NOMO-1 treated with DMSO at 0.1 percent for 48 hours (cell line): ENCODE data around the gene HAT1.
A peak's percentile ranks its signal among the peaks of the same experiment; 100 is the strongest.
"Not testable (repeated sequence)": the region's sequence is repeated elsewhere in the genome, so short reads cannot be mapped to it uniquely, and the experiment has no call there.

Experiments
- DNase-seq: peaks from one replicate; lab custom pipeline; 2025; ENCODE audit not compliant: unreplicated experiment; lab: John Stamatoyannopoulos, UW

The HAT1 gene

DNA sequence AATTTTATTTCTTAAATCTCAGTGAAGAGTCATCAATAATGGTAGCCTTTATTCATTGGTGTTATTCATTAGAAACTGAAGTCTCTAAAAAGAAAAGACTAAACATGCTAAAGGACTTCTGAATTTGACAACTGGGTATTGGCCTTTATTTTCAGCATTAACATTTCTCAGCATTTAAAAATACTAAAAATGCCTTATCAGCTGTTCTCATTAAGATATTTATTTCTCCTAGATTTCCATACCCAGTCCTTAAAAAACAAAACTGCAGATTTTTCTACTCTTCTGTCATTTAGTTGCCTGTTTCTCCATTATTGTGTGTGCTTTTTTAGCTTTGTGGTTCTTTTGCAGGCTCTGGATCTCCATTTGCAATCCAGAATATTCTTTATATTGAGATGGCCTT lies 46.2 kb downstream of the HAT1 start:
- no peak for DNase-seq

GRCh38 chr2:171972329-171972982 lies 50.2 kb downstream of the HAT1 start:
- DNase-seq: no peak

DNA sequence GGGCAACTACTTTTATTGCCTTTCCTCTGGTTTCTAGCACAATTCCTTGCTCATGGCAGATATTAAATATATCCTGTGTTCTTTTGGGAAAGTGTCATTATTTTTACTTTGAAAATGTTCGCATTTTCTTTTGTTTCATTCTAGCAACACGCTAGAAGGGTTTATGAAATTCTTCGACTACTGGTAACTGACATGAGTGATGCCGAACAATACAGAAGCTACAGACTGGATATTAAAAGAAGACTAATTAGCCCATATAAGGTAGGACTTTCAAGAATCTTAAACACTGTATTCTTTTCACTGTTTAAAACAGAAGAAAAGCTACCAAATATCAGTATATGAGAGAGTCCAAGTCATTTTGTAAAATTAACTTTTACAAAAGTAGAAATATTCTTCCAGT lies 56.8 kb downstream of the HAT1 start:
- DNase-seq: no peak

- not testable (repeated sequence) for DNase-seq
Observed at GRCh38 chr2:171983924-171984323, 61.7 kb downstream of the HAT1 start.

DNA sequence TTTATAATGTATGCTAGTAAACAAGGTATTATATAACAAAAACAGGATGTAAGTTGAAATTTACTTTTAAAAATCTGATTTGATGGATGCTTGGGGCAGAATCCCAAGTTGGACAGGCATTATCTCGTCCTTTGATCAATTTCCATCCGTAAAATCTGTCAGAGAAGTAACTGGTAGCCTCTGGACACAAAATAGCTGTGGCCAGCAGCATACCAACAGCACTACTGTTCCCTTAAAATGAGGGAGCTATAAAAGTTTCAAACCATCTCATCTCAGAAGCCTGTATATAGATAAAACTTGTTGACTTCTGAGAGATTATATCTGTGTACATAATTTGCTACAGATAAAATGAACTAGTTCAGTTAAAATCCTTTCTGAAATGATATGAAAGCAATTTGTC lies 62.8 kb downstream of the HAT1 start:
- no peak for DNase-seq

GRCh38 chr2:171986778-171987177 lies 64.5 kb downstream of the HAT1 start:
- no peak for DNase-seq

DNA sequence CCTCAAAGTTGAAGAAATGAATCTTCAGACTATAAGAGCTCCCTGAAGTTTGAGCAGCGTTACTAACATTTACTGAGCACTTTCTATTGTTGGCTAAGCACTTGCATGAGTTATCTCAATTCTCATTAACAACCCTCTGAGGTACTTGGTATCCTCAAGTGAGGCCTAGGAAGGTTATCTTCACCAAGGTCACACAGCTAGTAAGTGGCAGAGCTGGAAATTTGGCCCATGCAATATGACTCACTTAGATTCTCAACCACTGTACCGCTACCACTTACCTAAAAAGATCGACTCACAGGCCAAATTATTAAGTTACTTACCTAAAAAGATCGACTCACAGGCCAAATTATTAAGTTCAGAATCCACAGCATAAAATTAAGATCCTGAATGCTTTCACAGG lies 68.8 kb downstream of the HAT1 start:
- no peak for DNase-seq

DNA sequence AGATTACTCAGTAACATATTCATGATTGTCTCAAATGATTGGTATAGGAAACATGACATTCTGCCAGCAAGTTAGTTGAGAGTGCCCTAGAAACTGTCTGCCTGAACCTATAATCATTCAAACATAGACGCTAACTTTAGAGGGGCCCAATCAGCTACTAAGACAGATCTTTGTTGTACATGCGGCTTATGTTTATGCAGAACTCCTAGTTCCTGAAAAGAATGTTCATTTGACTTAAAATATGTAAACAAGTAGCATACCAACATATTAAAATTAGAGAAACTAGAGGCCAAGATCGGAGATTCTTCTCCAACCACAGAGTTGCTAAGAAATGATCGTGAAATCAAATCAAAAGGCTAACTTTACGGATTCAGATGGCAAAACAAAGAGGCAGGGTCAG lies 73.3 kb downstream of the HAT1 start:
- DNase-seq: no peak

GRCh38 chr2:171996021-171996420 lies 73.8 kb downstream of the HAT1 start:
- no peak for DNase-seq

DNA sequence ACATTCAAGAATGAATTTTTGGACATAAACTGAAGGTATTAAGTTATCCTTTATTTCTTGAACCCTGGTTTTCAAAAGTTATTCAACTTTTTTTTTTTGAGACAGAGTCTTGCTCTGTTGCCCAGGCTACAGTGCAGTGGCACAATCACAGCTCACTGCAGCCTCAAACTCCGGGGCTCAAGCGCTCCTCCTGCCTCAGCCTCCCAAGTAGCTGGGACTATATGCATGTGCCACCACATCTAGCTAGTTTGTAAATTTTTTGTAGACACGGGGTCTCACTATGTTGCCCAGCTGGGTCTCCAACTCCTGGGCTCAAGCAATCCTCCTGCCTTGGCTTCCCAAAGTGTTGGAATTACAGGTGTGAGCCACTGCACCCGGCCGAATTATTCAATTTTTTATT lies 74.8 kb downstream of the HAT1 start:
- not testable (repeated sequence) for DNase-seq

GRCh38 chr2:171999161-171999560 lies 76.9 kb downstream of the HAT1 start:
- no peak for DNase-seq

GRCh38 chr2:171999604-172000469 lies 77.6 kb downstream of the HAT1 start, which contains the start of gene METAP1D:
TSS of gene METAP1D (plus strand) at chr2:171999953. CDS start at chr2:171999970, 17 bp downstream.
- DNase-seq: peak; percentile 85

DNA sequence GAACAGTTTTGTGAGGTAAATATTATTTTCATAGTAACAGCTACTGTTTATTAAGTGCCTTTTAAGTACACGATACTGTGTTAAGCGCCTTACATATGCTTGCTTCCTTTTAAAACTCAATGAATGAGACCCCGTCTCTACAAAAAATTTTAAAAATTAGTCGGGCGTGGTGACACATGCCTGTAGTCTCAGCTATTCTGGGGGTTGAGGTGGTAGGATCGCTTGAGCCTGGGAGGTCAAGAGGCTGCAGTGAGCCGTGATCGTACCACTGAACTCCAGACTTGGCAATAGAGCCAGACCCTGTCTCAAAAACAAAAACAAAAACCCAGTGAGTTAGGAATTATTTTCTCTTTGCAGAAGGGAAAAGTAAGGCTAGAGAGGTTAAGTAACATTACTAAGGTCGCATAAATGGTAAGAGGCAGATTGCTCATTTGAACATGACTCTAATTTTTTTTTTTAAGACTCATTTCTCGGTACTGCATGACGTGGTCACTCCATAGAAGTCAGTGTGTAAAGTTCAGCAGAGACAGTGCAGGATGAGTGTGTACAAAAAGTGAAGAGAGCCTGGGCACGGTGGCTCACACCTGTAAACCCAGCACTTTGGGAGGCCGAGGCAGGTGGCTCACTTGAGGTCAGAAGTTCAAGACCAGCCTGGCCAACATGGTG lies 78.6 kb downstream of the HAT1 start:
- DNase-seq: no peak

DNA sequence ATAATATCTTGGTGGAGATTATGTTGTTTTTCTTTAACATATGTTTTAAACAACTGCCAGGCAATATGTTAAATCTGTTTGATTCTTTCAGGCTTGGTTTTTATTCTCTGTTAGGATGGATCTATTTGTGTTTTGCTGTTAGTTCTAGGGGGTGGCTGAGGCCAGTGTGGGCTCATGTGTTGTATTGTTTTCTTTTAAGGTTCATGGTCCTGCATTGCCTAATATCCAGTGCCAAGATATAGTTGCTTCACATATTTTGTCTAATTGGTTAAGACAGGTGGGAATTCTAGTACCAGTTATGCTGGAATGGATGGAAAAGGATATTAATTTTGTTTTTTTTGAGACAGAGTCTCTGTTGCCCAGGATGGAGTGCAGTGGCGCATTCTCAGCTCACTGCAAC lies 85.1 kb downstream of the HAT1 start:
- DNase-seq: no peak

DNA sequence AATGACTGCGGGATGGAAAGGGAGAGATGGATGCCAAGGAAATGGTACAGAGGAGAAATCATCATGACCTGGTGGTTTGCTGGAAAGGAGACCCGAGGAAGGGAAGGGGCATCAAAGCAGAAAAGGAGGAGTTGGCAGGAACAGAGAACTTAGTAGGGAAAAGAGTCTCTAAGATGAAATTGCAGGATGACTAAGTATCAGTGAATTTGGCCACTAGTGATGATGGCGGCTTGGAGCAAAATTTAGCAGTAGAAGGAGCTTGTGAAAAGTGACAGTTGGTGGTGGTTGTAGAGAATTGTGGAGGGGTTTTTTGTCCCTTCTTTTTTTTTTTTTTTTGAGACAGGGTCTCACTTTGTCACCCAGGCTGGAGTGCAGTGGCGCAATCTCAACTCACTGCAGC lies 87.6 kb downstream of the HAT1 start:
- no peak for DNase-seq

DNA sequence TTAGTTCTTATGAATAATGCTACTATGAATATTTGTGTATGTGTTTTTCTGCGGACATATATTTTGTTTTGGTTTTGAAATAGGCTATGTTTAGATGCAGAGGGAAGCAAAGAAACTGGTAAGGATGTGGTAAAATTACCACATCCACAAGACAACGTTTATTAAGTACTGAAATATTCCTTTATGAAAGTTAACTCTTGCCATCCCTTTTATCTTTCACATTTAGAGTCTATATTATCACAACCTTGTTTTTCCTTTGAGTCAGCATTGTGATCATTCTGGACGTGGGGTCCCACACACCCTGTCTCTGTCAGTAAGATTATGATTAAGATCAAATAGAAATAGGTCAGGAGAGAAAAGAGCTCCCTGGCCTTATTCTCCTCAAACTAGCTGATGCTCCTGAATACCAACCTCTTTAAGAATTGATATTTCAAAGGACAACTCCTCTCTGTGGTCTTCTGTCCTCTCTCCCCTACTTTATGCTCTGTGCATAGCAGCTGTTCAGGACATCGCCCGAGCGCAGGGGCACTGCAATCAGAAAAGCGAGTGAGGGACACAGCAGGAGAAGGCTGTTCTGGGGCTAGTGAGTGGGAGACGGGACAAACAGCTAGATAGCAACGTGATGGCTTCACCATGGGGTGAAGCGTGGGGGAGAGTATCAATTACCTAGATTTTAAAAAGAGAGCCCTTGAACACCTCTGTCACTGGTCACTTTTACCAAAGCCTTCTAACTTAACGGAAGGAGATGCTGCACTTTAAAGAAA lies 89.7 kb downstream of the HAT1 start:
- peak; percentile 81 for DNase-seq

- no peak for DNase-seq
Observed at GRCh38 chr2:172012677-172013391, 90.6 kb downstream of the HAT1 start.

DNA sequence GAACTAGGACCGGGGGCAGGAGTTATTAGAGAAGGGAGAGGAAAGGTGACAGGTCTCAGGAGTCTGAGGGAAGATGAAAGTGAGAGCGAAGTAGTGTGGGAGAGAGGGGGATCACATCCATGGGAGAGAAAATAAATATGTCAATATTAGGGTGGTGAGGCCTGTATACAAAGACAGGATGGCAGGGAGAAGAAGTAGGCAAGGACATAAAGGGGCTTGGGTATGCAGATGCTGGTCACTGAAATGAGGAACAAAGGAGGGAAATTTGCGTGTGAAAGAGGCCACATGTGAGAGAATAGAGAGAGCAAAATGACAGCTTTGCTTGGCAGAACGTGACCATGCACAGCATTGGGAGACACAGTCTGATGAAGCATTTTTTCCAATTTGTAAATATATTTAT lies 91.1 kb downstream of the HAT1 start:
- peak; percentile 80 for DNase-seq

DNA sequence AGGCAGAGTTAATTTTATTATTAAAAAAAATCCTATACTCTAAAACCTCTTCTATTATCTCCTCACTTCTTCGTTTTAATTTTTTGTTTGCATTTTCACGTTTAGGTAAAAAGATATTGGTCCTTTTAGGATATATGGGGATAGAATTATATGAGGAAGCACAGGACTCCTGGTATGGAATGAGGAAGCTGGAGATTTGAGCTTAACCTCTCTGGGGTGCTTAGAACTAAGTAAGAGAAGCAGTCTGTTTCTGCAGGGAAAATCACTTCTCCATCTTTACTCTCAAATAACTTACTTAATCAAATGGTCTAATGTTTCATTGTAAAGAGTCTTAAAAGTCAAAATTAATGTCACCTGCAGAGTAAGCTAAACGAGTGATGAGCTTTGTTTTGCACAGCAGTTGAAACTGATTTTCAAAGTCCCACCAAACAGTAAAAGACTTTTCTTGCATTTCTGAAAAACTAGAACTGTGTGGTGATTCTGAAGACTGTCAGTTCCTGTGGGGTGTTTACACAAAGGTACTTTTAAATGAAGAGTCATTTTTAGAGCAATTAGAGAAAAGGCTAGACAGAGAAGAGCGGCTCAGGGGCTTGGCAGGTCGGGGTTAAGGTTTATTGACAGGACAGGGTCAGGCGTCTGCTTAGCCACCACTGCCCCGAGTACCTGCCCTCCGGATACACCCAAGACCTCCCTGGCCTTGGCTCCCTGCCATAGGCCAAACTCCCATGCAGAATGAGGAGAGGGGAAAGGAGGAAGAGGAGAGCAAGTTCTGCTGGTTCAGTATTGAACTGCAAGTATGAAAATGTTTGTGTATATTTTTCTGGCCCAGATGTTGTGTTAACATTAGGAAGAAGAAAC lies 99.0 kb downstream of the HAT1 start:
- peak; percentile 47 for DNase-seq

GRCh38 chr2:172021955-172022354 lies 99.7 kb downstream of the HAT1 start:
- DNase-seq: no peak
